GM18951 (cell line): ENCODE data around the gene TMEM239.

Source experiments
- POLR2A ChIP-seq: IDR thresholded peaks from 4 replicates; pipeline ENCODE4 v1.6.1; 2011; ENCODE audit warnings: mild to moderate bottlenecking; ENCODE audit not compliant: insufficient read length, insufficient read depth; ENCODE audit errors: extremely low read depth
- in situ Hi-C: fragments of 300-500 bp; cut with MboI; formaldehyde crosslinking; loops from one replicate; pipeline ENCODE4 v1.12.0; 2022; ENCODE audit warnings: low sequenced_read_pairs, mixed read lengths, inconsistent platforms; ENCODE audit not compliant: unreplicated experiment

Gene TMEM239

GRCh38 chr20:2794866-2795447 lies 21.2 kb upstream of the TMEM239 start:
- in situ Hi-C loops, result no loop called here
- TF ChIP-seq POLR2A, result no peak

GRCh38 chr20:2795451-2795850 lies 20.7 kb upstream of the TMEM239 start:
- in situ Hi-C loops, result no loop called here
- no peak for TF ChIP-seq POLR2A

GRCh38 chr20:2796011-2796660 lies 20.0 kb upstream of the TMEM239 start:
- no peak for TF ChIP-seq POLR2A
- in situ Hi-C loops, result no loop called here

- TF ChIP-seq POLR2A, result no peak
- in situ Hi-C loops, result no loop called here
Observed at GRCh38 chr20:2797136-2797983, 18.8 kb upstream of the TMEM239 start.

GRCh38 chr20:2798095-2798805 lies 17.9 kb upstream of the TMEM239 start:
- TF ChIP-seq POLR2A, result no peak
- in situ Hi-C loops, result no loop called here

GRCh38 chr20:2798814-2799213 lies 17.4 kb upstream of the TMEM239 start:
- TF ChIP-seq POLR2A, result no peak
- in situ Hi-C loops, result no loop called here

- in situ Hi-C loops, result no loop called here
Observed at GRCh38 chr20:2799271-2799670, 16.9 kb upstream of the TMEM239 start.

GRCh38 chr20:2799688-2800520 lies 16.3 kb upstream of the TMEM239 start:
- in situ Hi-C loops, result no loop called here
- no peak for TF ChIP-seq POLR2A

More at GRCh38 chr20:2799271-2799670, 16.9 kb upstream of the TMEM239 start:
- TF ChIP-seq POLR2A, result no peak

- peak; percentile 70 for TF ChIP-seq POLR2A
- in situ Hi-C loops, result no loop called here
Observed at GRCh38 chr20:2800521-2801285, 15.5 kb upstream of the TMEM239 start, which contains the start of gene CPXM1. Gene CPXM1, minus strand, starts transcription at chr20:2800627. Its CDS starts 55 bp downstream, at chr20:2800572.

- in situ Hi-C loops, result no loop called here
- TF ChIP-seq POLR2A, result no peak
Observed at GRCh38 chr20:2801286-2801728, 14.9 kb upstream of the TMEM239 start.

GRCh38 chr20:2804041-2804828 lies 11.9 kb upstream of the TMEM239 start:
- in situ Hi-C loops, result no loop called here
- TF ChIP-seq POLR2A, result no peak
